HG03280 (cell line): ENCODE data around the gene POU6F2.
"Not testable (repeated sequence)": the region's sequence is repeated elsewhere in the genome, so short reads cannot be mapped to it uniquely, and the experiment has no call there.

ENCODE experiments used
- ATAC-seq: cut with Tn5 transposase; IDR thresholded peaks from one replicate; pipeline ENCODE4 v1.9.1; 2021; ENCODE audit warnings: mild to moderate bottlenecking, moderate library complexity; ENCODE audit not compliant: unreplicated experiment

Gene POU6F2

GRCh38 chr7:38992203-38992602 lies 14.5 kb downstream of the POU6F2 start:
- ATAC-seq, result no peak

- ATAC-seq, result no peak
Observed at GRCh38 chr7:39001595-39001994, 23.9 kb downstream of the POU6F2 start.

- ATAC-seq, result no peak
Observed at GRCh38 chr7:39002755-39003154, 25.0 kb downstream of the POU6F2 start.

GRCh38 chr7:39005036-39005435 lies 27.3 kb downstream of the POU6F2 start:
- no peak for ATAC-seq

- ATAC-seq, result no peak
Observed at GRCh38 chr7:39005461-39005860, 27.8 kb downstream of the POU6F2 start.

GRCh38 chr7:39013049-39013939 lies 35.6 kb downstream of the POU6F2 start:
- ATAC-seq, result not testable (repeated sequence)

- ATAC-seq, result no peak
Observed at GRCh38 chr7:39016609-39017008, 38.9 kb downstream of the POU6F2 start.

- ATAC-seq, result no peak
Observed at GRCh38 chr7:39017369-39017915, 39.7 kb downstream of the POU6F2 start.

- ATAC-seq, result no peak
Observed at GRCh38 chr7:39022796-39023195, 45.1 kb downstream of the POU6F2 start.

GRCh38 chr7:39027491-39027890 lies 49.8 kb downstream of the POU6F2 start:
- ATAC-seq, result no peak

- ATAC-seq, result no peak
Observed at GRCh38 chr7:39033885-39034624, 56.3 kb downstream of the POU6F2 start.

- no peak for ATAC-seq
Observed at GRCh38 chr7:39035156-39035555, 57.4 kb downstream of the POU6F2 start.

- ATAC-seq, result no peak
Observed at GRCh38 chr7:39035903-39036302, 58.2 kb downstream of the POU6F2 start.

- no peak for ATAC-seq
Observed at GRCh38 chr7:39042670-39043069, 65.0 kb downstream of the POU6F2 start.

GRCh38 chr7:39043531-39043930 lies 65.8 kb downstream of the POU6F2 start:
- ATAC-seq, result no peak

- ATAC-seq, result no peak
Observed at GRCh38 chr7:39044489-39044888, 66.8 kb downstream of the POU6F2 start.

- ATAC-seq, result no peak
Observed at GRCh38 chr7:39045231-39045630, 67.5 kb downstream of the POU6F2 start.

- no peak for ATAC-seq
Observed at GRCh38 chr7:39051279-39051678, 73.6 kb downstream of the POU6F2 start.

- no peak for ATAC-seq
Observed at GRCh38 chr7:39051707-39052106, 74.0 kb downstream of the POU6F2 start.

- ATAC-seq, result no peak
Observed at GRCh38 chr7:39054731-39055130, 77.0 kb downstream of the POU6F2 start.

GRCh38 chr7:39056153-39056552 lies 78.4 kb downstream of the POU6F2 start:
- no peak for ATAC-seq

GRCh38 chr7:39062811-39063210 lies 85.1 kb downstream of the POU6F2 start:
- ATAC-seq, result no peak
